ENCODE measurements around the gene LRRC28.

- TF ChIP-seq CTCF (conservative IDR thresholded peaks at IDR 0.05 in 1 of 2, IDR thresholded peaks at IDR 0.05 in 1 of 2; ENCODE audit: low read depth in 1 of 2, low read length in 2 of 2), result no peak
- no peak for TF ChIP-seq EZH2 (IDR thresholded peaks at IDR 0.05; ENCODE audit: low read length, missing control alignments)
Measured at GRCh38 chr15:99283717-99284116, 32.4 kb downstream of the LRRC28 start.
